HEK293T (cell line): ENCODE results near the gene CDH4.

Experiments
- ARNT ChIP-seq: fragments of 450-650 bp; IDR thresholded peaks from 2 replicates; pipeline ENCODE4 v1.6.1; 2017; ENCODE audit warnings: mild to moderate bottlenecking
- FOXK2 ChIP-seq: fragments of 450-650 bp; IDR thresholded peaks from 2 replicates; pipeline ENCODE4 v1.6.1; 2016; ENCODE audit warnings: mild to moderate bottlenecking
- HDGF ChIP-seq: fragments of 450-650 bp; IDR thresholded peaks from 2 replicates; pipeline ENCODE4 v1.6.1; 2017; ENCODE audit warnings: antibody characterized with exemption, borderline replicate concordance
- LEF1 ChIP-seq: fragments of 450-650 bp; IDR thresholded peaks from 2 replicates; pipeline ENCODE4 v1.6.1; 2017; ENCODE audit warnings: mild to moderate bottlenecking, borderline replicate concordance

DNA sequence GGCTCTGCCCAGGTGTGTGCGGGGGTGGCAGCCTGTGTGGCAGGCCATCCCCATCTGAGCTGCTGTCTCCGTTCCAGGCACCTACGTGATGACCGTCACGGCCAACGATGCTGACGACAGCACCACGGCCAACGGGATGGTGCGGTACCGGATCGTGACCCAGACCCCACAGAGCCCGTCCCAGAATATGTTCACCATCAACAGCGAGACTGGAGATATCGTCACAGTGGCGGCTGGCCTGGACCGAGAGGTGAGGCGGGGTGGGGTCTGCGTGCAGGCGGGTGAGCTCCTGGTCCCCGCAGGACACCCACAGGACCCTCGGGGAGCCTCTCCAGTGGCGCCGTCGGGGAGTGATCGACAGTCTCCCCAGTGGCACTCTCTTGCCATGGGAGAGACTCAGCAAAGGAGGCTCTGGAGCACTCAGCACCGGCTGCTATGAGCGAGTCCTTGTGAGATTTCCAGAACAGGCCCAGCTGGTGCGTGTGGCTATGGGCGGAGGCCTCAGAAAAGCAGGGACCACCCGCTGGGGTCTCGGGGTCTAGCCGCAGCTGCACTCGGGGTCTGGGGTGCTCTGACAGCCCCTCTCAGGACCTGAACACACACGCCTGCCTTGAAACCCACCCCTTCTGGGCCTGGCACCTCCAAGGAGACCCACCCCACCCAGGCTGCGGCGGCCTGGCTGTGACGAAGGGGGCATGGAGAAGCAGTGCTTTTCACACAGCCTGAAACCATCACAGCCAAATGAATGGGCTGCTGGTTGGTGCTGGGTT lies 621.8 kb downstream of the CDH4 start:
- TF ChIP-seq HDGF (no peak), FOXK2 (no peak), ARNT (no peak), LEF1 (no peak)
